ENCODE measurements around the gene ZNF365.
"Not testable (repeated sequence)": the region's sequence is repeated elsewhere in the genome, so short reads cannot be mapped to it uniquely, and the experiment has no call there.

The ZNF365 gene

GRCh38 chr10:62343000-62343399 is 31.2 kb upstream of the ZNF365 start:
- Histone ChIP-seq H3K9me3 (no peaks in the 10 kb centered on the region), H3K4me3 (ENCODE audit: low read depth in 1 of 2, low read length in 1 of 2) (no peak overlapping the region), H3K27ac (no peak overlapping the region), H3K36me3 (no peaks in the 10 kb centered on the region), H3K4me1 (ENCODE audit: control insufficient read depth in 1 of 2, insufficient read depth in 1 of 2, low read depth in 1 of 2, low read length in 1 of 2) (no peaks in the 10 kb centered on the region), H3K27me3 (no peaks in the 10 kb centered on the region)
- TF ChIP-seq, protein P1, sequence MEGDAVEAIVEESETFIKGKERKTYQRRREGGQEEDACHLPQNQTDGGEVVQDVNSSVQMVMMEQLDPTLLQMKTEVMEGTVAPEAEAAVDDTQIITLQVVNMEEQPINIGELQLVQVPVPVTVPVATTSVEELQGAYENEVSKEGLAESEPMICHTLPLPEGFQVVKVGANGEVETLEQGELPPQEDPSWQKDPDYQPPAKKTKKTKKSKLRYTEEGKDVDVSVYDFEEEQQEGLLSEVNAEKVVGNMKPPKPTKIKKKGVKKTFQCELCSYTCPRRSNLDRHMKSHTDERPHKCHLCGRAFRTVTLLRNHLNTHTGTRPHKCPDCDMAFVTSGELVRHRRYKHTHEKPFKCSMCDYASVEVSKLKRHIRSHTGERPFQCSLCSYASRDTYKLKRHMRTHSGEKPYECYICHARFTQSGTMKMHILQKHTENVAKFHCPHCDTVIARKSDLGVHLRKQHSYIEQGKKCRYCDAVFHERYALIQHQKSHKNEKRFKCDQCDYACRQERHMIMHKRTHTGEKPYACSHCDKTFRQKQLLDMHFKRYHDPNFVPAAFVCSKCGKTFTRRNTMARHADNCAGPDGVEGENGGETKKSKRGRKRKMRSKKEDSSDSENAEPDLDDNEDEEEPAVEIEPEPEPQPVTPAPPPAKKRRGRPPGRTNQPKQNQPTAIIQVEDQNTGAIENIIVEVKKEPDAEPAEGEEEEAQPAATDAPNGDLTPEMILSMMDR (IDR thresholded peaks at IDR 0.05), result no peak

DNA sequence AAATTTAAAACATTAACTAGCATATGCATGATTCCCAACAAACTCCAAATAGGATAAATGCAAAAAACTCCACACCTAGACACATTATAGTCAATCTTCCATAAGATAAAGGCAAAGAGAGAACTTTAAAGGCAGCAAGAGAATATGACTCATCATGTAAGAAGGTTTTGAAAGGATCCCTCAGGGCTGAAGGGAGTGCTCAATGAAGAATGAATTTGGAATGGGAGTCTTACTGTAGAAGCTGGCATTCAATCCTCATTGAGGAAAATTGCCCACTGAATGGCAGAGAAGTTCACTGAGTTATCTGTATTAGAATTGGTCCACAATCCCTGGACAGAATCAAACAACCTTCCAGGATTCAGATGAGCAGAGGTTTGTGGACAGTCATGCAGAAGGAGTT is 26.1 kb upstream of the ZNF365 start:
- no peak overlapping the region for H3K4me3 ChIP-seq (ENCODE audit: low read depth in 1 of 2, low read length in 1 of 2)
- H3K9me3 ChIP-seq, result no peaks in the 10 kb centered on the region
- no peak overlapping the region for H3K27ac ChIP-seq
- no peaks in the 10 kb centered on the region for H3K27me3 ChIP-seq
- TF ChIP-seq, protein P1 (IDR thresholded peaks at IDR 0.05), result no peak
- H3K36me3 ChIP-seq, result no peaks in the 10 kb centered on the region
- H3K4me1 ChIP-seq (ENCODE audit: control insufficient read depth in 1 of 2, insufficient read depth in 1 of 2, low read depth in 1 of 2, low read length in 1 of 2), result no peaks in the 10 kb centered on the region

DNA sequence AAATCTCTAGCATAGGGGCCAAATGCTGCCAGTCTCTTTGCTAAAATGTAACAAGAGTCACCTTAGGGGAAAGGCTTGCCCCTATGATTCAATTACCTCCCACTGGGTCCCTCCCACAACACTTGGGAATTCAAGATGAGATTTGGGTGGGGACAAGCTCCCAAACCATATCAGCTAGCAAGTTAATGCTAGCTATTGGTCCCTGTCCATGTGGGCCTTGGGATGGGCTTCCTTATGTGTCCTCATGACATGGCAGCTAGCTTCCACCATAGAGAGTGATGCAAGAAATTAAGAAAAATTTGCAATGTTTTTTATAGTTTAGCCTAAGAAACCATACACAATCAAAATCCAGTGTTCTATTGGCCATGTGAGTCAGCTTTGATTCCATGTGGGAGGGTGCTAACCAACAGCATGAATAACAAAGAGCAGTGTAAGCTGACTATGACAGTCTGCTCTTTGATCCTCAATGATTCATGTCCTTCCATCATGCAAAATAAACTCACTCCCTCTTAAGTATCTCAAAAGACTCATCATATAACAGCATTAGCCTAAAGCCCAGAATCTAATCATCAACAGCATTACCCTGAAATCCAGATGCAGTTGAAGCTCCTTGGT is 21.7 kb upstream of the ZNF365 start:
- H3K4me1 ChIP-seq (ENCODE audit: control insufficient read depth in 1 of 2, insufficient read depth in 1 of 2, low read depth in 1 of 2, low read length in 1 of 2), result no peaks in the 10 kb centered on the region
- H3K27ac ChIP-seq, result no peak overlapping the region
- no peaks in the 10 kb centered on the region for H3K27me3 ChIP-seq
- H3K4me3 ChIP-seq (ENCODE audit: low read depth in 1 of 2, low read length in 1 of 2), result no peak overlapping the region
- TF ChIP-seq, protein P1 (IDR thresholded peaks at IDR 0.05), result no peak
- no peaks in the 10 kb centered on the region for H3K36me3 ChIP-seq
- no peaks in the 10 kb centered on the region for H3K9me3 ChIP-seq

DNA sequence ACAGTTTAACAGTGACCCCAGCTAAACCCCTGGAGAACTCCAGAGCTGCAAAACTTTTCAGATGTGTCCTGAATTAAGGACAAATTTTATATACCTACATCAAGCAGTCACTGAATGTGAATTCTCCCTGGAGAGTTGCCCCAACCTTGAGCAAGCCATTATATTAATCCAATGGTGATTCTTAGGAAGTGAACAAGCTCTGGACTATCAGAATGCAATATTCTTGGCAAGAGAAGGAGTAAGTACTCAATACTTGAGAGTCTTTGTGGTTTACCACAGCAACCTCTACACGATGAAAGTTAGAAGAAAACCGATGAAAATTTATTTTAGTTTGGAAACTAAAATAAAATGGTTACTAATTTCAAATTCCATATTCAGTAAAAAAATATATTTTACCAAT is 19.3 kb upstream of the ZNF365 start:
- Histone ChIP-seq H3K9me3 (no peaks in the 10 kb centered on the region), H3K4me3 (ENCODE audit: low read depth in 1 of 2, low read length in 1 of 2) (no peak overlapping the region), H3K27me3 (no peaks in the 10 kb centered on the region), H3K4me1 (ENCODE audit: control insufficient read depth in 1 of 2, insufficient read depth in 1 of 2, low read depth in 1 of 2, low read length in 1 of 2) (no peaks in the 10 kb centered on the region), H3K27ac (no peak overlapping the region), H3K36me3 (no peaks in the 10 kb centered on the region)
- TF ChIP-seq, protein P1 (IDR thresholded peaks at IDR 0.05), result no peak

- Histone ChIP-seq H3K4me1 (ENCODE audit: control insufficient read depth in 1 of 2, insufficient read depth in 1 of 2, low read depth in 1 of 2, low read length in 1 of 2) (no peaks in the 10 kb centered on the region), H3K36me3 (no peaks in the 10 kb centered on the region), H3K4me3 (ENCODE audit: low read depth in 1 of 2, low read length in 1 of 2) (no peak overlapping the region), H3K27me3 (no peaks in the 10 kb centered on the region), H3K9me3 (no peaks in the 10 kb centered on the region), H3K27ac (no peak overlapping the region)
- TF ChIP-seq, protein P1 (IDR thresholded peaks at IDR 0.05), result no peak
Observed at GRCh38 chr10:62356447-62356846, 17.7 kb upstream of the ZNF365 start.

- not testable (repeated sequence) for H3K36me3 ChIP-seq; H3K4me1 ChIP-seq (ENCODE audit: control insufficient read depth in 1 of 2, insufficient read depth in 1 of 2, low read depth in 1 of 2, low read length in 1 of 2); H3K27ac ChIP-seq; H3K4me3 ChIP-seq (ENCODE audit: low read depth in 1 of 2, low read length in 1 of 2); H3K27me3 ChIP-seq; H3K9me3 ChIP-seq
Observed at GRCh38 chr10:62358151-62358550, 16.0 kb upstream of the ZNF365 start.
